Measurements from ENCODE around the gene GPC3.
"Not testable (repeated sequence)": the region's sequence is repeated elsewhere in the genome, so short reads cannot be mapped to it uniquely, and the experiment has no call there.

GPC3 gene

DNA sequence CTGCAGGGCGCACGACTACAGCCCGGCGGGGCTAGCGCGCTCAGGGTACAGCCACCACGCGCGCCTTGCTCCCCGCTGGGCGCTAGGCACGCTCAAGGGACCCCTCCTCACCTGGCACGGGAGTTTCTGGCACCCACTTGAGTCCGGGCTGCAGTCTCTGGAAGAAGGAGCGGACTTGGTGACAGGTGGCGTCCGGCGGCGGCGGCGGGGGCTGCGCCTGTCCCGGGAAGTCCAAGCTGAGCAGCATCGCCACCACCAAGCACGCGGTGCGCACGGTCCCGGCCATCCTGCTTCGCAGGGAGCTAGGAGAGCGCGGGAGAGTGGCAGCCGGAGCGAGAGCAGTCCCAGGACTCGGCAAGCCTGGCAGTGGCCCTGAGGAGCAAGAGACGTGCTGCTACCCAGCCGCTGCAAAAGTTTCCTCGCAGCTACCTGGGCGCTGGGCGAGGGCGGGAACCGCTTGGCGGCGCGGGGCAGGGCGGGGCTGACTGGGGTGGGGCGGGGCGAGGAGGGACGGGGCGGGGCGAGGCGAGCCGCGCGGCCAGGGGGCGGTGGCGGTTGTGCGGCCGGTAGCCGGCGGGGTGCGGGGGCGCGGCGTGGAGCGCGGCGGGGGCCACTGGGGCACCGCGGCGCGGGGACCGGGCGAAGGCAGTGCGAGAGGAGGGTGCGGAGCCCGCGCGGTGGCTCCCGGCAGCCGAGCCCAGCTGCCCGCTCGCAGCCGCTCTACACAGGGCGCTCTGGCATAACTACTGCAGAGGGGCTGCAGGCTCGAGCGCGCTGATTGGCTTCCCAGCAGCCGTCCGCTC lies at the start of gene GPC3:
GPC3 (minus strand) TSS at position 431 of the 803 bp plus-strand sequence.
- peak; percentile 52 for DNase-seq

- no peak for DNase-seq
Observed at GRCh38 chrX:134032441-134032840, 47.0 kb upstream of the GPC3 start.

DNA sequence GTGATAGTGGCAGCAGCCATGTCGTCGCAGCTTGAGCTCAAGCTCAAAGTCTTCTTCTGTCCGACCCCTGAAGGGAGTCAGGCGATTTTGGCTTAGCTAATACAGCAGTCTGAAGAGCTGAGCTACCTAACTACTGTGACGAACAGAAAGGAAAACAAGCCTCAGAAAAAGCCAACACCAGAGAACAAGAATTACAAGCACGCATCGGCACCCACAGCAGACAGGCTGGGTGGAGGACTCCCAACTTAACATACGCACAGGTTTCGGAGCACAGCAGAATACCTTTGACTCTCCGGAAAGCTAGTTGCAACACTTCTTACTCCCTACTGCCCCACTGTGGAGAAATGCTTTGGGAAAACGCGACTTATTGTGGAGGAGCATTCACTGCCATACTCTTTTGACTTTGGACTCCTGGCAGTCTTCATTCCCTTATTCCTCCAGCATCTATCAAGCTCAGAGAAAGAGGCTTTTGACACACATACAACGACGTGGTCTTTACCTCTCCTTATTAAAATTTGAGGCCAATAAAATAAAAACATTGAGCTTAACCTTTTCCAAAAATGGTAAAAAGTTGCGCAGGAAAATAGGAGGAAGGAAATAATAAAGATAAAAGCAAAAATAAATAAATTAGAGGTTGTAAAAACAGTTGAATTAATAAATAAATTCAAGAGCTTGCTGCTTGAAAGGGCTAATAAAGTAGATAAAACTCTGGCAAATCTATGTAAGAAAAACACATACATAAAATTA lies 41.3 kb upstream of the GPC3 start:
- peak; percentile 42 for DNase-seq

GRCh38 chrX:134025986-134026545 lies 40.7 kb upstream of the GPC3 start:
- DNase-seq, result no peak

DNA sequence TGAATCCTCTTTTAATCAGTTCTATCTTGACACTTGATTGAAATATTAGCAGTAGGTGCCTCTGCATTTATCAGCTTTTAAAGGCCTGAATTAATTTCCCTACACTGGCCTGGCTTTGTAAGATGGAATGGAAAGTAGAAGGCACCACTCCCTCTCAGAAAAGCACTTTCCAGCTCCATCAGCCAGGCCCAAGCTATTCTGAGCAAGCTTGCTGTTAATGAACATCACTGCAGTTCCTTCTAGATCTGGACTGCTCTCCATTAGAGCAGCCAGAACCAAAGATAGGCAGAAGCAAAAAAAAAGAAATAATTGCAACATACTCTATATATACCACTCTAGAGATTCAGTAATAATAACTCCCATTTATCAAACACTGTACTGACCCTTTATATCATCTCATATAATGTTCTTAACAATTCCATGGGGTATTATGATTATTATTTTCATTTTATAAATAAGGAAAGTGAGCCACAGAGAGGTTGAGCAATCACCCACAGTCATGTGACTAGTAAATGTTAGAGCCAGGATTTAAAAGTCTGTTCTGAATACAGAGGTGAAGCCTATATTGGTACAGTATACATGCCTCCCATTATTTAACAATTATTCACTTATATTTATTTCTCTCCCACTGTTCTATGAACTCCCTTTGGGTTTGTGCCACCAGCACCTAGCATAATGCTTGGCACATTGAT lies 39.4 kb upstream of the GPC3 start:
- DNase-seq, result no peak

DNA sequence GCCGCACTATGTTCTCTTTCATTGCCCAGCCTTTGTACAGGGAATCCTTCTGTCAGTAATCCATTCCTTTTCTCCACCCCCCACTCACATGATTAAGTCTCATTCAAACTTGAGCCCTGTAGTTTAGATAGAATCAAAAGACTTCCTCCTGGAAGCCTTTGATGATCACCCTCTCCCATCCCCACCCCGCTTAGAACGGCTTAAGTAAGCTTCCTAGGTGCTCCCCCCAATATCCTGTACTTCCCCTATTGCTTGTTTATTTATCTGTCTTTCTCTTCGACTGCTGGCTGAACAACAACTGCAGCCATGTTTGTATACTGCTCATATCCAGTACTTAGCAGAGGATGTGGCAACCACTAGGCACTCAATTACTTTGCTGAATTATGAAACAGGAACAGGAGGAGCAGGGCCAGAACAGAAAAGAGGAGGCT lies 38.5 kb upstream of the GPC3 start:
- DNase-seq, result no peak

DNA sequence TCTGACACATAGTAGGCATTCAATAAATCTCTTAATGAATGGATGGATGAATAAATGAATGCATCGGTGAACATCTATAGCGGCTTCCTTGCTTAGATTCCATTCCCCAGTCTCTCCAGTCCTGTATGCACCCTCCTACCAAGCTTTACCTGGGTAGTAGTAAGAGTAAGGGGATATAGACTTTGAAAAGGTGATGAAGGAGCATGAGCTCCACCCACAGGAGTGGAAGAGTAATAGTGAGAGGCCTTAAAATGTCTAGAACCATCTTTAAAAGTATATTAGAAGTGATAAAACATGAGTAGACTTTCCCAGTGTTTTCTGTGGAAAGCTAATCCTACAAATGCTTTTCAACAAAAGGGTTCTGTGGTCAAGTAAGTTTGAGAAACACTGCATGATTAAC lies 35.5 kb upstream of the GPC3 start:
- no peak for DNase-seq

- DNase-seq, result no peak
Observed at GRCh38 chrX:134019567-134020206, 34.3 kb upstream of the GPC3 start.

DNA sequence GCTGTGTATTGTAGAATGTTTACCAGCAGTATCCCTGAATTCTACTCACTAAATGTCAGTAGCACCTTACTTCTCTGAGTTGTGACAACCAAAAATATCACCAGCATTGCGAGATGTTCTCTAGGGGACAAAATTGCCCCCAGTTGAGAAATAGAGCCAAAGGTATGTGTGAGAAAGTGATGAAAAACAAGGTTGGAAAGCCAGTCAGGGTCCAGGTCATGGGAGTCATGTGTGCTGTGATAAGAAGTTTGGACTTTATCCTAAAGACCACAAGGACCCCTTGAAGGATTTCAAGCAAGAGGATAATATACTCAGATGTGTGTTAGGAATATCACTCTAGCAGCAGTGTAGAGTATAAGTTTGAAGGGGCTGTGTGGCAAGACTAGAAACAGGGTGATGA lies 30.9 kb upstream of the GPC3 start:
- not testable (repeated sequence) for DNase-seq

DNA sequence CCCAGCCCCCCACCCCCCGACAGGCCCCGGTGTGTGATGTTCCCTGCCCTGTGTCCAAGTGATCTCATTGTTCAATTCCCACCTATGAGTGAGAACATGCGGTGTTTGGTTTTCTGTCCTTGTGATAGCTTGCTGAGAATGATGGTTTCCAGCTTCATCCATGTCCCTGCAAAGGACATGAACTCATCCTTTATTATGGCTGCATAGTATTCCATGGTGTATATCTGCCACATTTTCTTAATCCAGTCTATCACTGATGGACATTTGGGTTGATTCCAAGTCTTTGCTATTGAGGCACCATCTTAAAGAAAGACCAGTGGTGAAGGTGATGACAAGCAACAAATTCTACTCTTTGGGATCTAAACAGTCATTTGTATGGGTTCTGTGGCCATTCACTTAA lies 30.1 kb upstream of the GPC3 start:
- DNase-seq, result not testable (repeated sequence)

DNA sequence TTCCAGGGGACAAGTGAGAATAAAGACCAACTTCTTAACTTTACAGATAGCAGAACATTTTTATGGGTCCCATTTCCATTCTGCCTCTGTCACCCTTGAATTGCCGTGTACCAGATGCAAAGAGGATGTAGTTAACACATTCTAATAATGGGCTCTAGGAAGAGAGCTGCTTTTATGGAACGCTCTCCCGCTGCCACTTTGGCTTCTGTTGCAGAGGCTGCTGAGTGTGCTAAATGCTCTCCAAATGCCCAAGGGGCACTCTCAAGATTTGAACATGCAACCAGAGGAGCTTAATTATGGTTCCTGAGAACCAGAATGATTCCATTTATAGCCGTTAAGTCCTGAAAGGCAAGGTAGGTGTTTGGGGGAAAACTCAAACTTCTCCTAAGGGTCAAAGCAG lies 28.1 kb upstream of the GPC3 start:
- DNase-seq, result no peak

- DNase-seq, result peak; percentile 65
Observed at GRCh38 chrX:134013092-134013497, 27.7 kb upstream of the GPC3 start.

GRCh38 chrX:134010690-134011089 lies 25.3 kb upstream of the GPC3 start:
- DNase-seq, result no peak

GRCh38 chrX:134007716-134008115 lies 22.3 kb upstream of the GPC3 start:
- no peak for DNase-seq

DNA sequence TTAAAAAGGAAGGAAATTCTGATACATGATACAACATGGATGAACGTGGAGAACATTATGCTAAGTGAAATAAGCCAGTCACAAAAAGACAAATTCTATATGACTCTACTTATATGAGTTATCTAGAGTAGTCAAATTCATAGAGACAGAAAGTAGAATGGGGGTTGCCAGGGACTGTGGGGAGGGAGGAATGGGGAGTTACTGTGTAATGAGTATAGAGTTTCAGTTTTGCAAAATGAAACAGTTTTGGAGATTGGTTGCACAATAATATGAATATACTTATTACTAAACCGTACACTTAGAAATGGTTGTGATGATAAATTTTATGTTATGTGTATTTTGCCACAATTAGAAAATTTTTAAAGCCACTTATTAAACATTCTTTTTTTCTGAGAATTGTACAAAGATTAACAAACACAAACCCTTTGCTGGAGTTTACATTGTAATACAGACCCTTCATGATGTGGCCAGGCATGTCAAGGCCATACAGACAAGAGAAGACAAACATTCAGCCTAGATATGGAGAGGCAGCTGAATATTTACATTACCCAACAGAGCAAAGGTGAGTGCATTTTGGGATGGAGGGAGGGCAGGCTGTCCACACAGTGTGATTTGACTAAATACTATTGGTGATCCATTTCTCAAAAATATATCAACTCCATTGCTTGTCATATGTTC lies 21.2 kb upstream of the GPC3 start:
- no peak for DNase-seq

DNA sequence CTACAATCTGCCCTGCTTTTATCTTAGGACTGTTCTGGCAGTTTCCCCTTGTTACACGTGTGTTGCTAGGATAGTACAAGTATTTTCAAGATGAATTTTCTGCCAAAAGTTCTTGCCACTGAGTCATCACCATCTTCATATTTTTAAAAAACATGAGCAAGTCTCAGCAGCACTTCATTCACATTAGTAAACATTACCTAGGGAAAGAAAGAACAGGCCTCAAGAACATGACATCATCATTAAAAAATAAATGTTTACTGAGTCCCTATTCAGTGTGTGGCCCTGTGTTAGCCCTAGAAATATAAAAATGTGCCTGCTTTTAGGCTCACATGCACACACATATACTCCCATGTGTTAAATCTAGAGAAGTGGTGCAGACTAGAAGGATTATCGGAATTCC lies 18.7 kb upstream of the GPC3 start:
- peak; percentile 77 for DNase-seq

GRCh38 chrX:134002921-134003615 lies 17.7 kb upstream of the GPC3 start:
- DNase-seq, result no peak

- DNase-seq, result no peak
Observed at GRCh38 chrX:134000260-134001245, 15.2 kb upstream of the GPC3 start.

- peak; percentile 66 for DNase-seq
Observed at GRCh38 chrX:133999031-133999705, 13.8 kb upstream of the GPC3 start.

GRCh38 chrX:133995759-133996158 lies 10.4 kb upstream of the GPC3 start:
- no peak for DNase-seq
